ENCODE data around the gene GTF2E1.

Gene GTF2E1

DNA sequence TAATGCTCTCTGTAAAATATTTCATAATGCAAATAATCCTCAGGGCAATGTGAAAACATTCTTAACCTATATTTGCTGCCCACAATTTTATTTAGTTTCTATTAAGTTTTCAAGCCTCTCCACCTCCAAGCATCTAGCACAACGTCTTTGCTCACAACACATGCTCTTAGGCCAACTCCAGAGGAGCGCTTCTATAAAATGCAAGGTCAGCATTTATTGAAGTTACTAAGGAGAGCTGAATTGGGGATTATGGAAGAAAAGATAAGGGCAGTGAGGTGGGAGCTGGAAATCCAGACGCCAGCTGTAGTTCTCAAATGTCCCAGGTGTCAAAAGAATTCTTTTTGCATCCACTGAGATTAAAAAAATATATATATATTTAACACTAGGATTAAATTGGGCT is 1.2 kb upstream of the GTF2E1 start:
- Histone ChIP-seq H3K4me3 (replicated peaks; ENCODE audit: low read depth, low read length) (peak overlapping the region; percentile 94), H3K36me3 (ENCODE audit: control insufficient read depth, insufficient read depth, low read length) (no peaks in the 10 kb centered on the region), H3K27me3 (replicated peaks; ENCODE audit: control insufficient read depth, insufficient read depth, low read length) (no peaks in the 10 kb centered on the region)
- TF ChIP-seq, protein P1, sequence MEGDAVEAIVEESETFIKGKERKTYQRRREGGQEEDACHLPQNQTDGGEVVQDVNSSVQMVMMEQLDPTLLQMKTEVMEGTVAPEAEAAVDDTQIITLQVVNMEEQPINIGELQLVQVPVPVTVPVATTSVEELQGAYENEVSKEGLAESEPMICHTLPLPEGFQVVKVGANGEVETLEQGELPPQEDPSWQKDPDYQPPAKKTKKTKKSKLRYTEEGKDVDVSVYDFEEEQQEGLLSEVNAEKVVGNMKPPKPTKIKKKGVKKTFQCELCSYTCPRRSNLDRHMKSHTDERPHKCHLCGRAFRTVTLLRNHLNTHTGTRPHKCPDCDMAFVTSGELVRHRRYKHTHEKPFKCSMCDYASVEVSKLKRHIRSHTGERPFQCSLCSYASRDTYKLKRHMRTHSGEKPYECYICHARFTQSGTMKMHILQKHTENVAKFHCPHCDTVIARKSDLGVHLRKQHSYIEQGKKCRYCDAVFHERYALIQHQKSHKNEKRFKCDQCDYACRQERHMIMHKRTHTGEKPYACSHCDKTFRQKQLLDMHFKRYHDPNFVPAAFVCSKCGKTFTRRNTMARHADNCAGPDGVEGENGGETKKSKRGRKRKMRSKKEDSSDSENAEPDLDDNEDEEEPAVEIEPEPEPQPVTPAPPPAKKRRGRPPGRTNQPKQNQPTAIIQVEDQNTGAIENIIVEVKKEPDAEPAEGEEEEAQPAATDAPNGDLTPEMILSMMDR (IDR thresholded peaks at IDR 0.05; ENCODE audit: insufficient read depth, low read length, poor library complexity, severe bottlenecking), result no peak
- no peak for DNase-seq (ENCODE audit: extremely low read depth, insufficient read length)

DNA sequence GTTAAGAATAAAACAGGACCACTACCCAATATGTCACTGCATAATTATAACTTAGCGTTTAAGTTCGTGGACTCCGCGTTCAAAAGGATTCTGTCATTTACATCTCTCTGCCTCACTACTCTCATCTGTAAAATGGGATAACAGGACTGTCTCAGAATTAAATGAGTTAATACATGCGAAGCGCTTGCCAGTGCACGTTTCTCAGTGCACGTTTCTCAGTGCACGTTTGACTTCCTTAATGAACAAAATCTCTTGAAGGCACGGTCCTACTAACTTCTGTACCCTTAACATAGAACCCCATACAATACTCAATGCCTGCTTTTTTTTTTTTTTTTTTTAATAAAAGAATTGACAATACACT is 727 bp upstream of the GTF2E1 start:
- no peak for DNase-seq (ENCODE audit: extremely low read depth, insufficient read length)
- no peaks in the 10 kb centered on the region for H3K27me3 ChIP-seq (replicated peaks; ENCODE audit: control insufficient read depth, insufficient read depth, low read length)
- no peaks in the 10 kb centered on the region; the same call in 1 of the 2 replicates for H3K36me3 ChIP-seq (ENCODE audit: control insufficient read depth, insufficient read depth, low read length)
- H3K4me3 ChIP-seq (replicated peaks; ENCODE audit: low read depth, low read length), result peak overlapping the region; percentile 94
- TF ChIP-seq, protein P1 (IDR thresholded peaks at IDR 0.05; ENCODE audit: insufficient read depth, low read length, poor library complexity, severe bottlenecking), result no peak

DNA sequence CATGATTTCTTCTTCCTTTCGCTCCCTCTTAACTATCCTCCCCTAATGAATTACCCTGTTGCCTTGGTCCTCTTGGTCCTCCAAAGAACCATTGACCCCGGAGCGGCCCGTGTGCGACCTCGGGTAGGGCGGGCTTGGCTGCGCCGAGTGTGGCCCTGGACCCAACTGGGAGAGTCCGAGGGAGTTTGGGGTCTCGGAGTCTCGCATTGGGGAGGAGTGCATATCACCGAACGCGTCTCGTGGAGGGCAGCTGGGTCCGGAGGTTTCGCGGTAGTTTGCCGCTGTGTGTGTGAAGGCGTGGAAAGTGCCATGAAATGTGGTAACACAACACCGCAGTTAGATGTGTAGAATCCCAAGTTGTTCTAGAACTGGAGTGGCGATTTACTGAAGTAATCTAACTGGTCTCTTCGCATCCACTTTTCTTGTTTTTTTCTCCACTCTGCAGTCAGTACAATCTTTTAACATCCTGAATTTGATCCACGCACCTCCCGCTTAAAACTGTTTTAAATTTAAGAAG is 363 bp downstream of the GTF2E1 start:
- no peaks in the 10 kb centered on the region; the same call in 1 of the 2 replicates for H3K36me3 ChIP-seq (ENCODE audit: control insufficient read depth, insufficient read depth, low read length)
- DNase-seq (ENCODE audit: extremely low read depth, insufficient read length), result no peak
- H3K27me3 ChIP-seq (replicated peaks; ENCODE audit: control insufficient read depth, insufficient read depth, low read length), result no peaks in the 10 kb centered on the region
- H3K4me3 ChIP-seq (replicated peaks; ENCODE audit: low read depth, low read length), result peak overlapping the region; percentile 94
- TF ChIP-seq, protein P1 (IDR thresholded peaks at IDR 0.05; ENCODE audit: insufficient read depth, low read length, poor library complexity, severe bottlenecking), result no peak

DNA sequence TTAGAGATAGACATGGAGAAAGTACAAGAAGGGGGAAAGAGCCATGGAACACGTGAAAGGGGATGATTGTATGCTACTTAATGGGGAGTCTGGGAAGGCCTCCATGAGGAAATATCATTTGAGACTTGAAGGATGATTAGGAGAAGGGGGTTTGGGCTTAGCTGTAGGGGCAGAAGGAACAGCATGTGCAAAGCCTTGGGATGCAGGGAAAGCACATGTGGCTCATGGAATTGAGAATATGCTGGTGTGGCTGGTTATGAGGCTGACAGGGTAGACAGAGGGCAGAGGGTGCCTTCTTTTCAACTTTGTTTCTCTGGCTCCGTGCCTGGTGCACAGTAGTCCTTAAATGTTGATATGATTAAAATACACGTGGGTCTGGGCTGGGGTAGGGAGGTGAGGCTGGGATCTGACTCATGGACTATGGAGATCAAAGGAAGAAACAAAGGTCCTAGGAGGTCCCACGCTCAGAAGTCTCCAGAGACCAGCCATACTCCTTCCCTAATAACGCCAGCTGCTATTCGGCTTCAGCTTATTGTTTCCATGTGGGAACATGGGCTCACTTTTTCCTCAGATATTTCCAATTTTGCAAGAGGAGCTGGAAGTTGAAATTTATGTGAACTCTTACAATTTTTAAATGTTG is 1.1 kb downstream of the GTF2E1 start:
- TF ChIP-seq, protein P1 (IDR thresholded peaks at IDR 0.05; ENCODE audit: insufficient read depth, low read length, poor library complexity, severe bottlenecking), result no peak
- H3K4me3 ChIP-seq (replicated peaks; ENCODE audit: low read depth, low read length), result peak overlapping the region; percentile 94
- no peak for DNase-seq (ENCODE audit: extremely low read depth, insufficient read length)

DNA sequence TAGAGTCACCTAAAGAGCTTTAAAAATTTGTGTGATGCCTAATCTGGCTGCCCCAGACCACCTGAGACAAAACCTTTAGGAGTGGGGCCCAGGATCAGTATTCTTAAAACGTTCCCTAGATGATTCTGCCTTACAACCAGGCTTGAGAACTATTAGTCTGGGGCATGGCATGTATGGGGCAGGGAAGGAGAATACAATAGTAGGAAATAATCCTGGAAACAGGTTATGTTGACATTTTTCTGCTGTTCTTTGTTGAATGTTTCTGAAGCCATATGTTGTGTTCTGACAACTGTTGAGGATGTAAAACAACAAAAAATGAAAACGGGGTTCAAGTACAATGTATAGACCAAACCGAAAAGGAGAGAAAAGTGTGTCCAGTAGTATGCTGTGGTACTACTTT is 2.9 kb downstream of the GTF2E1 start:
- Histone ChIP-seq H3K36me3 (ENCODE audit: control insufficient read depth, insufficient read depth, low read length) (peaks cover 1% of the 10 kb centered on the region), H3K4me3 (replicated peaks; ENCODE audit: low read depth, low read length) (no peak overlapping the region), H3K27me3 (replicated peaks; ENCODE audit: control insufficient read depth, insufficient read depth, low read length) (no peaks in the 10 kb centered on the region)
- DNase-seq (ENCODE audit: extremely low read depth, insufficient read length), result no peak
- TF ChIP-seq, protein P1 (IDR thresholded peaks at IDR 0.05; ENCODE audit: insufficient read depth, low read length, poor library complexity, severe bottlenecking), result no peak

More for the DNA sequence above, 1.1 kb downstream of the GTF2E1 start:
- Histone ChIP-seq H3K27me3 (replicated peaks; ENCODE audit: control insufficient read depth, insufficient read depth, low read length) (no peaks in the 10 kb centered on the region), H3K36me3 (ENCODE audit: control insufficient read depth, insufficient read depth, low read length) (no peaks in the 10 kb centered on the region; the same call in 1 of the 2 replicates)

Data from GM06990 (cell line).